ENCODE results near the gene PGAP6. TPM values are rescaled to one million over a fixed set of nuclear protein-coding genes. Genes with fewer than 3 reads are reported as not detected.
"Not testable (repeated sequence)": the region's sequence is repeated elsewhere in the genome, so short reads cannot be mapped to it uniquely, and the experiment has no call there.

The PGAP6 gene
- total RNA-seq, 1 experiment from 2014 or later, result 34.9 TPM

- H3K27me3 ChIP-seq (replicated peaks), result no peaks in the 10 kb centered on the region
- DNase-seq (ENCODE audit: low read depth in 1 of 2, low spot score in 2 of 2), result no peak
- peaks cover 53% of the 10 kb centered on the region for H3K36me3 ChIP-seq
- H3K4me3 ChIP-seq, result no peak overlapping the region
- H3K4me1 ChIP-seq (replicated peaks), result peaks cover 13% of the 10 kb centered on the region
- no peaks in the 10 kb centered on the region for H3K9me3 ChIP-seq (replicated peaks)
- H3K27ac ChIP-seq, result no peak overlapping the region
Measured at GRCh38 chr16:378821-379182, 3.0 kb downstream of the PGAP6 start.

DNA sequence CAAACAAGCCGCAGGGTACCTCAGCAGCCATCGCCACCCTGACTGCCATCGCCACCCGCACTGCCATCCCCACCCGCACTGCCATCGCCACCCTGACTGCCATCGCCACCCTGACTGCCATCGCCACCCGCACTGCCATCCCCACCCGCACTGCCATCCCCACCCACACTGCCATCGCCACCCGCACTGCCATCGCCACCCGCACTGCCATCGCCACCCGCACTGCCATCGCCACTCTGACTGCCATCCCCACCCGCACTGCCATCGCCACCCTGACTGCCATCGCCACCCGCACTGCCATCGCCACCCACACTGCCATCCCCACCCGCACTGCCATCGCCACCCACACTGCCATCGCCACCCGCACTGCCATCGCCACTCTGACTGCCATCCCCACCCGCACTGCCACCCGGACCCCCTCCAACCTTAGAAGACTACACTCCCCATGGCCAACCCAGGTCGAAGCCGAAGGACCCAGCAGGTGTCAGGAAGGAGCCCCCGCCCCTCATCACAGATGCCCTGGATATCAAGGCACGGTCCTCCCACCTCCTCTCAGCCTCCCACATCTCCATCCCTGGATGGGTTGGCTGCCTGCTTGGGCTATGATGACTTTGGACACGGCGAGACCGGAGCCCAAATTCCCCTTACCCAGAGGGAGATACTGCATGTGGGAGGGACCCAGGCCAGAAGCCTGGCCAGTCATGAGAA, 3.5 kb downstream of the PGAP6 start:
- not testable (repeated sequence) for H3K27me3 ChIP-seq (replicated peaks); H3K4me3 ChIP-seq; H3K9me3 ChIP-seq (replicated peaks); H3K27ac ChIP-seq; DNase-seq (ENCODE audit: low read depth in 1 of 2, low spot score in 2 of 2)
- Histone ChIP-seq H3K4me1 (replicated peaks) (peaks cover 13% of the 10 kb centered on the region), H3K36me3 (peaks cover 57% of the 10 kb centered on the region)

- peaks cover 13% of the 10 kb centered on the region for H3K4me1 ChIP-seq (replicated peaks)
- H3K9me3 ChIP-seq (replicated peaks), result no peaks in the 10 kb centered on the region
- H3K36me3 ChIP-seq, result peaks cover 62% of the 10 kb centered on the region
- no peak overlapping the region for H3K27ac ChIP-seq
- no peak for DNase-seq (ENCODE audit: low read depth in 1 of 2, low spot score in 2 of 2)
- H3K4me3 ChIP-seq, result no peak overlapping the region
- no peaks in the 10 kb centered on the region for H3K27me3 ChIP-seq (replicated peaks)
Measured at GRCh38 chr16:377419-377951, 4.3 kb downstream of the PGAP6 start.

DNA sequence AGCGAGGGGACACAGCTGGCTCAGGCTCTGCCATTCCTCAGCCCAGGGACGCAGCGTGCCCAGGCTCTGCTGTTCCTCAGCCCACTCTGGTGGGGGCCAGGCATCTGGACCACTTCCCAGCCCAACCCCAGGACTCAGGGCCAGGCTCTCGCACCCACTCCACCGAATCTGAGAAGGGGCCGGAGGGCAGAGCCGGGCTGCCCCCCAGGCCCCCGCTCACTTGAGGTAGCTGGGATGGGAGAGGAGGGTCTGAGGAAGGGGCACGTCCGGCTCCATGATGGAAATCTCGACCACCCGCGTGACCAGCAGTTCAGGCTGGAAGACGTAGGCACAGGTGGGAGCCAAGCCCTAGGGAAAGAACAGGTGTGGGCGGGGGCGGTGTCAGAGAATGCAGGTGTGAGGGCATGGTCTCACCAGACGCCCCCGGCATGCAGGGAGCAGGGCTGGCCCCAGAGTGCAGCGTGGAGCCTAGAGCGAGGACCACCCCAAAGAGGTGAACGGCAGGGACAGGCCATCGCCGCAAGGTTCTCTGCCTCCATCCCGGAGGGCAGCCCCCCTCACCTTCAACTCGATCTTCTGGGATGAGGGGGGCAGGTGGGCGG, 4.9 kb downstream of the PGAP6 start:
- no peak for DNase-seq (ENCODE audit: low read depth in 1 of 2, low spot score in 2 of 2)
- Histone ChIP-seq H3K4me3 (no peak overlapping the region), H3K4me1 (replicated peaks) (peaks cover 8% of the 10 kb centered on the region), H3K36me3 (peaks cover 65% of the 10 kb centered on the region), H3K27me3 (replicated peaks) (no peaks in the 10 kb centered on the region), H3K27ac (no peak overlapping the region), H3K9me3 (replicated peaks) (no peaks in the 10 kb centered on the region)

GRCh38 chr16:375927-376816, 5.6 kb downstream of the PGAP6 start:
- no peak for DNase-seq (ENCODE audit: low read depth in 1 of 2, low spot score in 2 of 2)
- no peaks in the 10 kb centered on the region for H3K27me3 ChIP-seq (replicated peaks)
- no peaks in the 10 kb centered on the region for H3K9me3 ChIP-seq (replicated peaks)
- peaks cover 8% of the 10 kb centered on the region for H3K4me1 ChIP-seq (replicated peaks)
- H3K36me3 ChIP-seq, result peaks cover 68% of the 10 kb centered on the region
- H3K4me3 ChIP-seq, result no peak overlapping the region
- no peak overlapping the region for H3K27ac ChIP-seq

GRCh38 chr16:375212-375611, 6.6 kb downstream of the PGAP6 start:
- Histone ChIP-seq H3K9me3 (replicated peaks) (no peaks in the 10 kb centered on the region), H3K4me1 (replicated peaks) (peaks cover 4% of the 10 kb centered on the region; the same call in 1 of the 2 replicates), H3K27me3 (replicated peaks) (no peaks in the 10 kb centered on the region), H3K36me3 (peaks cover 69% of the 10 kb centered on the region), H3K4me3 (no peak overlapping the region), H3K27ac (no peak overlapping the region)
- no peak for DNase-seq (ENCODE audit: low read depth in 1 of 2, low spot score in 2 of 2)

DNA sequence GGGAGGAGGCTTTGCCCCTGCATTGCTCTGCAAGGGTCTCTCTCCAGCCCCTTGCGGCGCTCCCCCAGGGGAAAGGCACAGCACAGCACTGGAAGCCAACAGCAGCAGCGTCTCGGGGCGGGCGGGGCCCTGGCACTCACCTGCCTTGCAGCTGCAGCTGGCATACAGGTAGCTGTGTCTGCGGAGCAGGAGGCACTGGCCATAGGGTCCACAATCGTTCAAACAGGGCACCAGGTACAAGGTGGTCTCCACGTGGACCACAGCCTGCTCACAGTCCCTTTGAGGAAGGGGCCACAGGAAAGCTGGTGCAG, 7.2 kb downstream of the PGAP6 start:
- Histone ChIP-seq H3K4me3 (no peak overlapping the region), H3K27ac (no peak overlapping the region), H3K4me1 (replicated peaks) (peaks cover 4% of the 10 kb centered on the region; the same call in 1 of the 2 replicates), H3K27me3 (replicated peaks) (no peaks in the 10 kb centered on the region), H3K36me3 (peaks cover 69% of the 10 kb centered on the region), H3K9me3 (replicated peaks) (no peaks in the 10 kb centered on the region)
- DNase-seq (ENCODE audit: low read depth in 1 of 2, low spot score in 2 of 2), result no peak

- peaks cover 66% of the 10 kb centered on the region for H3K36me3 ChIP-seq
- DNase-seq (ENCODE audit: low read depth in 1 of 2, low spot score in 2 of 2), result no peak
- H3K4me3 ChIP-seq, result no peak overlapping the region
- H3K9me3 ChIP-seq (replicated peaks), result no peaks in the 10 kb centered on the region
- H3K4me1 ChIP-seq (replicated peaks), result peaks cover 4% of the 10 kb centered on the region; the same call in 1 of the 2 replicates
- no peak overlapping the region for H3K27ac ChIP-seq
- H3K27me3 ChIP-seq (replicated peaks), result no peaks in the 10 kb centered on the region
Measured at GRCh38 chr16:373848-374615, 7.7 kb downstream of the PGAP6 start.

GRCh38 chr16:373020-373598, 8.7 kb downstream of the PGAP6 start:
- H3K4me3 ChIP-seq, result no peak overlapping the region
- no peaks in the 10 kb centered on the region for H3K9me3 ChIP-seq (replicated peaks)
- peaks cover 4% of the 10 kb centered on the region; the same call in 1 of the 2 replicates for H3K4me1 ChIP-seq (replicated peaks)
- peaks cover 74% of the 10 kb centered on the region for H3K36me3 ChIP-seq
- H3K27ac ChIP-seq, result no peak overlapping the region
- no peaks in the 10 kb centered on the region for H3K27me3 ChIP-seq (replicated peaks)
- DNase-seq (ENCODE audit: low read depth in 1 of 2, low spot score in 2 of 2), result no peak

DNA sequence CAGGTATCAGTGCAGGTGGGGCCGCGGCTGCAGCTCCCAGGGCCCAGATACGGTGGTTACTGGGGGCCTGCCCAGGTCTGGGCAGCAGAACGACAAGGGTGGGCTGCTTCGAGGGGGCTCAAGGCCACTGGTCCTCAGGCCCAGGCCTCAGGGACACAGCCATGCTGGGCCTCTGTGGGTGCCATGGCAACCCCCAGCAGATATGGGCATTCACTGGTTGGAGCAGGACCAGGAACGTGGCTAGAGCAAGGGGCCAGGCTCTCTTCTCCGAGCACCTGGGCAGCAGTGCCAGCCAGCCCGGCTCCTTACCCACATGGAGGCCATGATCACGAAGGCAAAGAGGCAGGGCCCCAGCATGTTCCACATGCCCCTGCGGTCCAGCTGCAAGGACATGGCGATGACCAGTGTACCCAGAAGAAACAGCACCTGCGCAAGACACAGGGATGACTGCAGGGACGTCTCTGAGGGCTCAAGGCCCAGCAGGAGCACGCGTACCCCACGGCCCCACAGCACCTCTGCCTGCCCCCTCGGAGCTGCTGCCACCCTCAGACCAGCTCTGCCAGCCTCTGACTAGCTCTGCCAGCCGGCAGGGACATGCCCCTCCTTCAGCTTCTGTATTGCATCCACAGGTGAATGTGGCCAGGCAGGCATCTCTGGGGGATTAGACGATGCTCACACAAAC, 9.3 kb downstream of the PGAP6 start:
- Histone ChIP-seq H3K9me3 (replicated peaks) (no peaks in the 10 kb centered on the region), H3K27me3 (replicated peaks) (no peaks in the 10 kb centered on the region), H3K36me3 (peaks cover 77% of the 10 kb centered on the region), H3K4me1 (replicated peaks) (peaks cover 4% of the 10 kb centered on the region; the same call in 1 of the 2 replicates), H3K4me3 (no peak overlapping the region), H3K27ac (no peak overlapping the region)
- DNase-seq (ENCODE audit: low read depth in 1 of 2, low spot score in 2 of 2), result no peak

DNA sequence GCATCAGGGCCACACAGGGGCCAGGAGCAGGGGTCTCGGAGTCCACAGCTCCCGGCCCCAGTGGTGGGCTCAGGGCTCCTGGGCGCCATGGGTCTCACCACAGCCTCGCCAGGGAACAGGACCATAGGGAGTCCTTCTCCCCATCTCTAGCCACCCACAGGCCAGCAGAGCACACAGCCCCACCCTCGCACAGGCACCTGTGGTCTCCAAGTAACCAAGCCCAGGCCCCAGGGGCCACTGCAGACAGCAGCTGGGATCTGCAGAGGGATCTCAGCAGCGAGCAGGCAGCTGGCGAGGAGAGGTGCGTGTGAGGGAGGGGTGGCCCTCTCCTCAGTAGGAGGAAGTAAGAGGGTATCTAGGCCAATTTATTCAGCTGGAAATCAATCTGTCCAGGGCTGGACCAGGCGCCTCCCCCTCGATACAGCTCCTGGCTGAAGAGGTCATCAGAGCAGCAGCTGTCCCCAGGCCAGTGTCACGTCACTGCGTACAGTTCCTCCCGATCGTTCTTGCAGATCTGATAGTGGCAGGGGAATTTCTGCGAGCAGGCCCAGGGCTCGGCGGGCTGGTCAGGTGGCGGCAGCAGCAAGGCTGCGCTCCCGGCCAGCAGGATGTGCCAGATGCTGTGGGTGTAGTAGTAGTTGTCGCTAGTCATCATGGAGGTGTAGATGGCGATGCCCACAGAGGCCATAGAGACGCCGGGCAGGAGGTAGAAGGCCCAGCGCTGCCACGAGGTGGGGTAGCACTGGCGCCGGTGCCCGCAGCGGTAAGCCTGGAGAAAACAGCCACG, 10.1 kb downstream of the PGAP6 start:
- H3K9me3 ChIP-seq (replicated peaks), result no peaks in the 10 kb centered on the region
- peaks cover 75% of the 10 kb centered on the region for H3K36me3 ChIP-seq
- H3K27ac ChIP-seq, result no peak overlapping the region
- peaks cover 4% of the 10 kb centered on the region; the same call in 1 of the 2 replicates for H3K4me1 ChIP-seq (replicated peaks)
- H3K4me3 ChIP-seq, result no peak overlapping the region
- no peaks in the 10 kb centered on the region for H3K27me3 ChIP-seq (replicated peaks)
- no peak for DNase-seq (ENCODE audit: low read depth in 1 of 2, low spot score in 2 of 2)

- Histone ChIP-seq H3K4me1 (replicated peaks) (peaks cover 4% of the 10 kb centered on the region; the same call in 1 of the 2 replicates), H3K36me3 (peaks cover 74% of the 10 kb centered on the region), H3K27ac (no peak overlapping the region), H3K4me3 (peak overlapping the region; percentile 21), H3K9me3 (replicated peaks) (no peaks in the 10 kb centered on the region), H3K27me3 (replicated peaks) (no peaks in the 10 kb centered on the region)
- DNase-seq (ENCODE audit: low read depth in 1 of 2, low spot score in 2 of 2), result no peak
Measured at GRCh38 chr16:370979-371514, 10.7 kb downstream of the PGAP6 start.
